Progenitor cell of endocrine pancreas (in vitro differentiated cells): ENCODE results near the gene CFAP100. TPM values are rescaled to one million over a fixed set of nuclear protein-coding genes. Genes with fewer than 3 reads are reported as not detected.

Experiments used
- DNase-seq: peaks from one replicate; pipeline ENCODE4 v3.0.0; 2021; ENCODE audit warnings: low spot score; ENCODE audit not compliant: unreplicated experiment
- H3K27ac Mint-ChIP-seq: 2 replicates; pipeline ENCODE4 v1.8.0; 2021; ENCODE audit warnings: mild to moderate bottlenecking, moderate library complexity, mixed read lengths
- H3K27me3 Mint-ChIP-seq: 2 replicates; pipeline ENCODE4 v1.8.0; 2021; ENCODE audit warnings: mixed read lengths
- H3K36me3 Mint-ChIP-seq: 2 replicates; pipeline ENCODE4 v1.8.0; 2022; ENCODE audit warnings: mixed read lengths; ENCODE audit not compliant: insufficient read depth
- H3K4me1 Mint-ChIP-seq: 2 replicates; pipeline ENCODE4 v1.8.0; 2021; ENCODE audit warnings: low read depth, mixed read lengths
- H3K4me3 Mint-ChIP-seq: 2 replicates; pipeline ENCODE4 v1.8.0; 2021; ENCODE audit warnings: low read depth, mild to moderate bottlenecking, moderate library complexity, mixed read lengths
- H3K9me3 Mint-ChIP-seq: 2 replicates; pipeline ENCODE4 v1.8.0; 2021; ENCODE audit warnings: low read depth, mixed read lengths
- CTCF ChIP-seq: fragments of 200-600 bp; sonication (generic); IDR thresholded peaks from one replicate; pipeline ENCODE4 v1.5.0; 2021; ENCODE audit warnings: antibody characterized with exemption, mild to moderate bottlenecking; ENCODE audit not compliant: unreplicated experiment
- total RNA-seq: library from RNA; stranded (reverse); gene quantifications from 2 replicates; pipeline ENCODE4 v1.2.1, GENCODE V29; 2021

The CFAP100 gene
- total RNA-seq, 1 donor from 2014 or later, result 0.79 TPM

DNA sequence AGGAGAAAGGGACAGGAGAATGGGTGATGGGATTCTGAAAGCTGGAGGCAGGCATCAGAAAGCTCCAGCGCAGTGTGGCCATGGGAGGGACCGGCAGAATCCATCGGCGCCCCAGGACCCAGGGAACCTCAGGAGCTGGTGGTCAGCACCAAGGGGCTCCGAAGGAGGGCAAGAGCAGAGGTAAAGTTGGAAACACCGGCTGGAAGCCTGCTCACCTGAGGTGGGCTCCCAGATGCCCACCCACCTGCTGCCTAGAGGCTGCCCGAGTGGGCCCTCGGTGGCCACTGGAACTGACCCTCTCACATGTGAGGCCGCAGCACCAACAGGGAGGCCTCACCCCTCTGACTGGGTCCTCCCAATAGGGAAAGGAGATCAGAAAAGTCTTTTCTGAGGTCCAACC is 91.2 kb downstream of the CFAP100 start:
- Mint-ChIP-seq H3K4me1 (no peaks in the 10 kb centered on the region), H3K9me3 (no peaks in the 10 kb centered on the region), H3K27ac (no peak overlapping the region), H3K36me3 (no peaks in the 10 kb centered on the region), H3K4me3 (no peak overlapping the region), H3K27me3 (peaks cover 9% of the 10 kb centered on the region)
- no peak for DNase-seq
- TF ChIP-seq CTCF, result no peak

Other genes starting within 250 kb of the CFAP100 start
- gene ALDH1L1, start 214.3 kb upstream of the CFAP100 start, total RNA-seq, result 3.1 and 4.7 TPM in 2 replicates
- gene KLF15, start 37.5 kb upstream of the CFAP100 start, total RNA-seq, result 16.4 and 17.7 TPM in 2 replicates
- 40.0 and 40.5 TPM in 2 replicates for gene ZXDC, start 81.0 kb downstream of the CFAP100 start, total RNA-seq
- not detected in 2 replicates for gene UROC1, start 122.9 kb downstream of the CFAP100 start, total RNA-seq
- 0.36 and 0.71 TPM in 2 replicates for gene CHST13, start 129.2 kb downstream of the CFAP100 start, total RNA-seq
- 0.26 and 0.44 TPM in 2 replicates for gene C3orf22, start 164.0 kb downstream of the CFAP100 start, total RNA-seq